Upper lobe of right lung (tissue), 1 donor: Measurements from ENCODE around the gene KPNA1. TPM values are rescaled to one million over a fixed set of nuclear protein-coding genes. Genes with fewer than 3 reads are reported as not detected.

Experiments used
- ATAC-seq: fragments of 200-7000 bp; cut with Tn5 transposase; one replicate; pipeline ENCODE4 v1.9.1; 2020; ENCODE audit warnings: mild to moderate bottlenecking, moderate library complexity
- DNase-seq: peaks from one replicate; pipeline ENCODE4 v3.0.0-alpha.2; 2020
- H3K27ac ChIP-seq: fragments of 200-600 bp; one replicate; pipeline ENCODE4 v1.8.0; 2022
- H3K27me3 ChIP-seq: fragments of 200-600 bp; one replicate; pipeline ENCODE4 v1.8.0; 2022; ENCODE audit warnings: mild to moderate bottlenecking
- H3K36me3 ChIP-seq: fragments of 200-600 bp; one replicate; pipeline ENCODE4 v1.8.0; 2022
- H3K4me1 ChIP-seq: fragments of 200-600 bp; one replicate; pipeline ENCODE4 v1.8.0; 2022
- H3K4me3 ChIP-seq: fragments of 200-600 bp; one replicate; pipeline ENCODE4 v1.8.0; 2022; ENCODE audit warnings: mild to moderate bottlenecking
- H3K9me3 ChIP-seq: fragments of 200-600 bp; one replicate; pipeline ENCODE4 v1.8.0; 2022
- intact Hi-C: fragments of 100-400 bp; cut with DNase I; formaldehyde crosslinking; loops from one replicate; pipeline ENCODE4 v1.11.0; 2022
- total RNA-seq: library from RNA; stranded (reverse); fragmentation: NEBNext Ultra II Directional; extraction: Animal tissue kit (Norgen Biotek cat#: 25700); gene quantifications from one replicate; pipeline ENCODE4 v1.2.1, GENCODE V29; 2021
- TF ChIP-seq, protein P1 (sequence below): fragments of 200-600 bp; IDR thresholded peaks from one replicate; pipeline ENCODE4 v1.8.0; 2022; ENCODE audit warnings: antibody characterized with exemption
- donor health status: DM: no; HTN: yes; CAD: no; lungs with severe emphysema.

Gene KPNA1
- total RNA-seq, 1 donor from 2014 or later, result 60.4 TPM

DNA sequence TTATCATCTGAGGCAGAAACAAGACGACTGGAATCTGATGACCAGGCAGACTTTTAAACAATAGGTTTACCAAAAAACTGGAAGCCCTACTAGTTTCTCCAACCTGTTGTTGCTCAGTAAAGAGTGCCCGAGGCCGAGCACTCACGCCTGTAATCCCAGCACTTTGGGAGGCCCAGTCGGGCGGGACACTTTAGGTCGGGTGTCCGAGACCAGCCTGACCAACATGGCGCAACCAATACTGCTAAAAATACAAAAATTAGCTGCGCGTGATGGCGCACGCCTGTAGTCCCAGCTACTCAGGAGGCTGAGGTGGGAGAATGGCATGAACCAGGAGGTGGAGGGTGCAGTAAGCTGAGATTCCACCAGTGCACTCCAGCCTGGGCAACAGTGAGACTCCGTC is 97.8 kb downstream of the KPNA1 start:
- Histone ChIP-seq H3K9me3 (no peaks in the 10 kb centered on the region), H3K27me3 (no peaks in the 10 kb centered on the region), H3K4me1 (peaks cover 9% of the 10 kb centered on the region), H3K27ac (peak overlapping the region; percentile 92), H3K36me3 (peaks cover 3% of the 10 kb centered on the region), H3K4me3 (peak overlapping the region; percentile 75)
- intact Hi-C loops, result no loop called here
- DNase-seq (no peak), ATAC-seq (no peak)
- TF ChIP-seq, protein P1, sequence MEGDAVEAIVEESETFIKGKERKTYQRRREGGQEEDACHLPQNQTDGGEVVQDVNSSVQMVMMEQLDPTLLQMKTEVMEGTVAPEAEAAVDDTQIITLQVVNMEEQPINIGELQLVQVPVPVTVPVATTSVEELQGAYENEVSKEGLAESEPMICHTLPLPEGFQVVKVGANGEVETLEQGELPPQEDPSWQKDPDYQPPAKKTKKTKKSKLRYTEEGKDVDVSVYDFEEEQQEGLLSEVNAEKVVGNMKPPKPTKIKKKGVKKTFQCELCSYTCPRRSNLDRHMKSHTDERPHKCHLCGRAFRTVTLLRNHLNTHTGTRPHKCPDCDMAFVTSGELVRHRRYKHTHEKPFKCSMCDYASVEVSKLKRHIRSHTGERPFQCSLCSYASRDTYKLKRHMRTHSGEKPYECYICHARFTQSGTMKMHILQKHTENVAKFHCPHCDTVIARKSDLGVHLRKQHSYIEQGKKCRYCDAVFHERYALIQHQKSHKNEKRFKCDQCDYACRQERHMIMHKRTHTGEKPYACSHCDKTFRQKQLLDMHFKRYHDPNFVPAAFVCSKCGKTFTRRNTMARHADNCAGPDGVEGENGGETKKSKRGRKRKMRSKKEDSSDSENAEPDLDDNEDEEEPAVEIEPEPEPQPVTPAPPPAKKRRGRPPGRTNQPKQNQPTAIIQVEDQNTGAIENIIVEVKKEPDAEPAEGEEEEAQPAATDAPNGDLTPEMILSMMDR, result no peak

DNA sequence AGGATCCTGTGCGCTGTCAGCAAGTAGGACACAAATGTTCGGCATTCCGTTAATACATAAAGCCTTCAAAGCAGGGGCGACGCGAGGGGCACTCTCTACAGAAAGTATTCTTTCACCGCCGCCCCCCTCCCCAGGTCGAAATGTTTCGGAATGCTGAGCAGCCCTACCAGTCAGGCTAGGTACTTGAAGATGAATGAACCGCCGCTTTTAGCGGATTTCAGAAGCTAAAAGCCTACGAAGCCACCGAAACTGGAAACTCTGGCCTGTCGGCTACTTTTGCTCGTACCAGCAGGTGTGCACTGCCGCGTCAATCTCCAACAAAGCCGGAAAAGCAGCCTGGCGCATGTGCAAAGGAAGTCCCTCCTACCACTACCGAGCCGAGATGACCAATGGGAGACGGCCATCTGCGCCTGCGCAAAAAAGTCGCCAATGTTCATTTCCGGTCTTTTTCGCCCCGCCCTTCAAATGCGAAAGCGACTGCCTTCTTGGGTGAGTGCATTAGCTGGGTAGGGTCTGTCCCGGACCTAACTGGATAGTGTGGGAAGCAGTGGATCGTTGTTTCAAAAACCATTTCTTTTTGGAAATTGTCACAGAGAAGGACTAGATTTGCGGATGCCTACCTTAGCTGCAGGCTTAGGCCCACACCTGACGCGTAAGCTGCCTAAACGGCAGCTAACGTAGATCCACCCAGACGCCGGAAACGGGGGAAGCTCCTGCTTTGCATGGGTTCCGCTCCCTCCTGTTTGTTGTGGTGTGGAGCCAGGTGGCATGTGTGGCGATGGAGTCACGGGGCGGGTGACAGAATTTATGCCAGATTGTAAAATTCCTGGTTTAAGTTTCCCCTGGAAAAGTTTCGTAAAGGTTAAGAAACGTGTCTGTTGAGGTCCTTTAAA is 98.7 kb downstream of the KPNA1 start, which contains the start of gene WDR5B:
Gene WDR5B, minus strand, starts transcription at position 301 of the 893 bp plus-strand sequence. CDS start 534 bp downstream, outside the sequence.
- H3K36me3 ChIP-seq, result peaks cover 4% of the 10 kb centered on the region
- ATAC-seq (peak; percentile 97), DNase-seq (peak; percentile 98)
- TF ChIP-seq, protein P1, result no peak
- H3K27ac ChIP-seq, result peak within 1 kb of the TSS; percentile 92
- H3K4me3 ChIP-seq, result peak within 1 kb of the TSS; percentile 75
- H3K4me1 ChIP-seq, result peaks cover 9% of the 10 kb centered on the region
- intact Hi-C loops, result no loop called here
- no peaks in the 10 kb centered on the region for H3K9me3 ChIP-seq
- H3K27me3 ChIP-seq, result no peaks in the 10 kb centered on the region

DNA sequence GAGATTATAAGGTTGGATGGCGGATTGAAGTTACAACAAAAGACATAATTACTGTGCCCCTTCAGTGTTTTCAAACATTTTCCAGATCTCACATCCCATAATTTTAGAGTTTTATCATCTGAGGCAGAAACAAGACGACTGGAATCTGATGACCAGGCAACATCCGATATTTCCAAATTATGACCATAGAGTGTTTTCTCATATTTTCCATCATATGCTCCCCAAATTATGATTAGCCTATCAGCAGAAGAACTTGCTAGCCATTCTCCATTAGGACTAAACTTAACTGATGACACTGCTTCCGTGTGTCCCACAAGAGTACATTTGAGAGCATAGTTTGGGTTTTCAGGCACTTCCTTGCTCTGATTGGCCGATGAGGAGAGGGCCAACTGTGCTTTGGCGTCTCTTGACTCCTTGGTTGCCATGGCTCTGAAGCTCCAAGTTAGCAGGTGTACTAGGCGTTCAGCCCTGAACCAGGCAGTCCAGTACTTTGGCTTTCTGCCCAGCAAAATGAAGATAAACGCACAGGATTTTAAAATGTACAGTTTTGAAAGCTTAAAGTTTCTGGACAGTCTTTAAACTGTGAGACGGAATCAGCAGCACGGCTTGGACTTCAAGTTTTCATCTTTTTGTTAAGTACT is 99.5 kb downstream of the KPNA1 start:
- peaks cover 11% of the 10 kb centered on the region for H3K36me3 ChIP-seq
- ATAC-seq (peak; percentile 78), DNase-seq (no peak)
- H3K4me1 ChIP-seq, result peaks cover 9% of the 10 kb centered on the region
- TF ChIP-seq, protein P1, result no peak
- H3K27me3 ChIP-seq, result no peaks in the 10 kb centered on the region
- H3K4me3 ChIP-seq, result peak overlapping the region; percentile 75
- intact Hi-C loops, result no loop called here
- H3K9me3 ChIP-seq, result no peaks in the 10 kb centered on the region
- H3K27ac ChIP-seq, result peak overlapping the region; percentile 92

DNA sequence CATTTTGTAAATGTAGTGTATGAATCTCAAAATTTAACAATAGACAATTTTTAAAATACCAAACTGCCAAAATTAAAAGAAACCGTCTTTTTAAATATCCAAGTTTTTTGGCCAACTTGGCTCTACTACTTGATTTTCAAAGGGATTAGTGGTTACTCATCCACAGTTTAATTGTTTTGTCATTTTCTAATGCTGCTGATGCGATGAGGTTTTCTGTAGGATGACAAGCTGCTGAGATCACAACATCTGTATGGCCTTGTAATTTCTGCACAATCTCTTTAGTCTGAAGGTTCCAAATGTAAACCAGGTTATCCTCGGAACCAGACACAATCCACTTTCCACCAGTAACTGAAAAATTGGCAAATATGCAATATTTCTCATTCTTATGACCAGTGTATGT is 100.3 kb downstream of the KPNA1 start:
- intact Hi-C loops, result no loop called here
- H3K36me3 ChIP-seq, result peaks cover 20% of the 10 kb centered on the region
- H3K9me3 ChIP-seq, result no peaks in the 10 kb centered on the region
- H3K27ac ChIP-seq, result no peak overlapping the region
- ATAC-seq (no peak), DNase-seq (no peak)
- TF ChIP-seq, protein P1, result no peak
- H3K4me1 ChIP-seq, result peaks cover 9% of the 10 kb centered on the region
- no peaks in the 10 kb centered on the region for H3K27me3 ChIP-seq
- H3K4me3 ChIP-seq, result no peak overlapping the region

DNA sequence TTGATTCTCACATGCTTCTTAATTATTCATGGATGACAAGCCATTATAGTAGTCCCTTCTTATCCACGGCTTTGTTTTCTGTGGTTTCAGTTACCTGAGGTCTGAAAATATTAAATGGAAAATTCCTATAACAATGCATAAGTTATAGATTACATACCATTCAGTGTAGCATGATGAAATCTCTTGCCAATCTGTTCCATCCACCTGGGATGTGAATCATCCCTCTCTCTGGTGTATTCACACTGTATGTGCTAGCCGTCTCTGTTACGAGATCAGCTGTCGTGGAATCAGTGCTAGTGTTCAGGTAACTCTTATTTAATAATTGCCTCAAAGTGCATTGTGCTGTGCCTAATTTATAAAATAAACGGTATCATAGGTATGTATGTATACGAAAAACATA is 104.1 kb downstream of the KPNA1 start:
- Histone ChIP-seq H3K36me3 (peaks cover 47% of the 10 kb centered on the region), H3K4me1 (no peaks in the 10 kb centered on the region), H3K27me3 (no peaks in the 10 kb centered on the region), H3K4me3 (no peak overlapping the region), H3K27ac (no peak overlapping the region), H3K9me3 (no peaks in the 10 kb centered on the region)
- intact Hi-C loops, result no loop called here
- TF ChIP-seq, protein P1, result no peak
- no peak for ATAC-seq
- DNase-seq, result no peak
